Endothelial cell of umbilical vein (primary cell): ENCODE data around the gene B3GALT4. TPM values are rescaled to one million over a fixed set of nuclear protein-coding genes. Genes with fewer than 3 reads are reported as not detected.

ENCODE experiments used
- BruUV-seq: library from RNA; stranded (reverse); fragments of 400-500 nt; replicated peaks from 2 replicates; lab custom pipeline; 2021; lab: Mats Ljungman, UMichigan
- CTCF ChIA-PET: fragments of 300-600, 350-600 bp; sonication (Branson Sonifier 250); formaldehyde crosslinking; loops from one replicate; lab custom pipeline; 2021; ENCODE audit warnings: antibody characterized with exemption, inconsistent platforms; lab: Charles Lee
- POLR2A ChIA-PET: fragments of 300-600, 350-600 bp; sonication (Branson Sonifier 250); formaldehyde crosslinking; loops from one replicate; lab custom pipeline; 2021; ENCODE audit warnings: antibody characterized with exemption, inconsistent platforms; lab: Charles Lee
- DNase-seq: peaks from one replicate; pipeline ENCODE4 v3.0.0-alpha.2; 2011; ENCODE audit warnings: low read depth, low spot score
- FAIRE-seq: peaks from 2 replicates; lab custom pipeline; 2011; peaks lifted over from hg19 to GRCh38; lab: Jason Lieb, UNC
- H2AFZ ChIP-seq: 2 replicates; pipeline ENCODE4 v1.6.0; 2012; ENCODE audit warnings: low read depth, low read length, control low read depth, inconsistent platforms
- H3K27ac ChIP-seq: 2 replicates; pipeline ENCODE4 v1.5.1; 2011; ENCODE audit warnings: low read depth, mild to moderate bottlenecking, control low read depth, low read length, moderate library complexity; ENCODE audit not compliant: insufficient read depth
- H3K27me3 ChIP-seq, 2 experiments: 2 replicates each; pipeline versions ENCODE4 v1.6.0 to v1.6.1; 2011; ENCODE audit warnings: low read length in 2 of 2, mixed read lengths in 1 of 2; ENCODE audit not compliant: control insufficient read depth in 2 of 2, insufficient read depth in 2 of 2
- H3K36me3 ChIP-seq, 2 experiments: 2 replicates in 1 of 2; 3 replicates in 1 of 2; pipeline ENCODE4 v1.5.1; 2011; ENCODE audit warnings: low read length in 2 of 2, mild to moderate bottlenecking in 1 of 2, moderate library complexity in 1 of 2; ENCODE audit not compliant: control insufficient read depth in 2 of 2, insufficient read depth in 2 of 2; ENCODE audit errors: extremely low read depth in 1 of 2
- H3K4me1 ChIP-seq: 3 replicates; pipeline ENCODE4 v1.5.1; 2011; ENCODE audit warnings: mild to moderate bottlenecking, low read length; ENCODE audit not compliant: control insufficient read depth, insufficient read depth; ENCODE audit errors: extremely low read depth
- H3K4me2 ChIP-seq: 2 replicates; pipeline ENCODE4 v1.6.1; 2011; ENCODE audit warnings: low read length, control low read depth, mixed read lengths; ENCODE audit not compliant: insufficient read depth
- H3K4me3 ChIP-seq, 3 experiments: fragments of 200-600 bp in 1 of 3; sonication (generic), shearing (Covaris generic) in 1 of 3; replicated peaks in 1 of 3; 2 replicates each; pipeline ENCODE4 v1.5.1; 2011 to 2016; ENCODE audit warnings: control low read depth in 3 of 3, low read length in 3 of 3, mild to moderate bottlenecking in 2 of 3, inconsistent platforms in 1 of 3, low read depth in 1 of 3, moderate library complexity in 1 of 3; ENCODE audit not compliant: insufficient read depth in 1 of 3
- H3K79me2 ChIP-seq: 2 replicates; pipeline ENCODE4 v1.6.0; 2012; ENCODE audit warnings: low read length, inconsistent platforms; ENCODE audit not compliant: control insufficient read depth, insufficient read depth
- H3K9ac ChIP-seq: replicated peaks from 2 replicates; pipeline ENCODE3; 2011; ENCODE audit warnings: low read length, control low read depth; ENCODE audit not compliant: insufficient read depth; ENCODE audit errors: extremely low read depth
- H3K9me1 ChIP-seq: replicated peaks from 3 replicates; pipeline ENCODE4 v1.6.0; 2011; ENCODE audit warnings: mild to moderate bottlenecking, low read length; ENCODE audit not compliant: control insufficient read depth, insufficient read depth; ENCODE audit errors: extremely low read depth
- H3K9me3 ChIP-seq: replicated peaks from 2 replicates; pipeline ENCODE4 v1.5.1; 2012; ENCODE audit warnings: low read length, inconsistent platforms; ENCODE audit not compliant: control insufficient read depth, insufficient read depth
- H4K20me1 ChIP-seq: replicated peaks from 2 replicates; pipeline ENCODE3; 2011; ENCODE audit warnings: mild to moderate bottlenecking, low read length; ENCODE audit not compliant: control insufficient read depth, insufficient read depth; ENCODE audit errors: extremely low read depth
- FOS ChIP-seq: IDR thresholded peaks from 2 replicates; pipeline ENCODE4 v1.6.1; 2011; ENCODE audit warnings: mild to moderate bottlenecking, low read length, moderate library complexity, borderline replicate concordance; ENCODE audit not compliant: insufficient read depth
- GATA2 ChIP-seq: IDR thresholded peaks from 2 replicates; pipeline ENCODE4 v1.7.0; 2011; ENCODE audit warnings: low read depth, mild to moderate bottlenecking, moderate library complexity, mixed read lengths, low read length; ENCODE audit not compliant: insufficient read length, insufficient read depth
- MAX ChIP-seq: IDR thresholded peaks from 2 replicates; pipeline ENCODE4 v1.6.1; 2011; ENCODE audit not compliant: insufficient read depth, insufficient read length
- dilution Hi-C: fragments of 300-500 bp; cut with MboI; formaldehyde crosslinking; loops from one replicate; pipeline ENCODE4 v1.15.0; 2019; ENCODE audit warnings: low sequenced_read_pairs; ENCODE audit not compliant: extremely low pct_ligation_motif_present
- intact Hi-C: fragments of 100-400 bp; cut with micrococcal nuclease; formaldehyde crosslinking; loops from one replicate; pipeline ENCODE4 v1.10.0; 2022
- polyA plus RNA-seq, 4 experiments: library from polyadenylated mRNA; depleted of rRNA in 3 of 4; stranded (reverse) in 3 of 4; unstranded in 1 of 4; fragments of >200 nt; gene quantifications; 2 replicates each; pipeline versions ENCODE4 v1.2.1 to v1.2.3, GENCODE V29; 2011 to 2012; ENCODE audit warnings: missing spikeins in 1 of 4
- total RNA-seq: library from RNA; stranded (reverse); gene quantifications from 2 replicates; pipeline ENCODE4 v1.2.3, GENCODE V29; 2021
- TF ChIP-seq, protein P1 (sequence below), 2 donors: IDR thresholded peaks; 1 replicate in 1 of 2; 2 replicates in 1 of 2; pipeline ENCODE4 v1.5.1; 2011; ENCODE audit warnings: low read length in 2 of 2, mild to moderate bottlenecking in 2 of 2, moderate library complexity in 2 of 2, control low read depth in 1 of 2, inconsistent platforms in 1 of 2, low read depth in 1 of 2; ENCODE audit not compliant: insufficient read depth in 1 of 2; ENCODE audit errors: extremely low read depth in 1 of 2

B3GALT4 gene
- total and polyA plus RNA-seq, 2 donors (not counting 3 experiments of a cell fraction or from before 2014, with no cell fraction given), result 4.5 to 5.6 TPM

DNA sequence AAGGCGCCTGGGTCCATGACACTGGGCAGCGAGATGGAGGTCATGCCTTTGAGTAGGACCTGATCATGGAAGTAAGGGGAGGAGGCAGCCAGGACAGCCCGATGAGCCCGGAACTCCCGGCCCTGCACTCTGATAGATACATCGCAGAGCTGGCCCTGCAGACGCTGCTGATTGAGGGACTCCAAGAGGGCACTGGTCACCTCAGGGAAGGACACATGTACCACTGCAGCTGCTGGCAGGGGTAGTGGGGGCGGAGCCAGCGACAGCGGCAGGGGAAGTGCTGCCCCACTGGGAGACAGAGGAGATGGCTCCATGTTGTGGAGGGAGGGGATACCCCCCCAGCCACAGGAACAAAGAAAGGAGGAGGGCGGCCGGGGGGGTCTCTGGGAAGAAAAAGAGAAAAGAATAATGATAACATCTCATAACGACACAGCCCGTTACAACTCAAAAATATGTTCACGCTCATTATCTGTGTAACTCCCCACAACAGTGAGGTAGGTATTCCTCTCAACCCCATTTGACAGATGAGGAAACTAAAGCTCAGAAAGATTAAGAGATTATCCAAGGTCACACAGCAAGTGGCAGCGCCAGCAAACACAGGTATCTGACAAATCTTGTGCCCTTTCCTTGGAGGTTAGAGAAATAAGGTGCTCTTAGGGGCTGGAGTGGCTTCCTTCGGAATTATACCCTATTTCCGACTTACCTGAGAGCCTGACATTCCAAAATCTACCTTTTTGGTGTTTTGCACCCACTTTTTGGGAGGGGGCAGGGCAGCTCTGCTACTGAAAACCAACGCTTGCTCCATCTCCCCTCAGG lies 39.9 kb downstream of the B3GALT4 start:
- Histone ChIP-seq H3K9me3 (no peaks in the 10 kb centered on the region), H3K36me3 (peaks cover 5 to 22% of the 10 kb centered on the region in 2 experiments), H3K4me2 (peak overlapping the region; percentile 45), H3K27me3 (no peaks in the 10 kb centered on the region), H3K27ac (no peak overlapping the region), H4K20me1 (no peaks in the 10 kb centered on the region), H3K9ac (no peak overlapping the region), H3K9me1 (no peaks in the 10 kb centered on the region), H3K4me1 (peaks cover 54% of the 10 kb centered on the region), H3K79me2 (peaks cover 40% of the 10 kb centered on the region), H2AFZ (no peak overlapping the region), H3K4me3 (peak overlapping the region in 2 of 3 experiments; percentile 29 to 60)
- intact Hi-C loops (loop anchor here (10.0 kb wide), 1 partner anchor 258 kb away; no protein-coding TSS in a partner anchor), dilution Hi-C loops (no loop called here)
- ChIA-PET CTCF (interaction anchor here (1.1 to 1.8 kb wide), 3 partner anchors 8 to 39 kb away, joined by 3 to 17 read pairs (median 4); partner anchors contain the start of genes B3GALT4 and RGL2), POLR2A (interaction anchor here (0.9 to 1.4 kb wide), 4 partner anchors 18 to 469 kb away, joined by 3 to 10 read pairs (median 6); partner anchors contain the start of genes RGL2, RPS18 and VPS52)
- no peak for FAIRE-seq
- TF ChIP-seq MAX (no peak), FOS (no peak), GATA2 (no peak)
- TF ChIP-seq, protein P1, sequence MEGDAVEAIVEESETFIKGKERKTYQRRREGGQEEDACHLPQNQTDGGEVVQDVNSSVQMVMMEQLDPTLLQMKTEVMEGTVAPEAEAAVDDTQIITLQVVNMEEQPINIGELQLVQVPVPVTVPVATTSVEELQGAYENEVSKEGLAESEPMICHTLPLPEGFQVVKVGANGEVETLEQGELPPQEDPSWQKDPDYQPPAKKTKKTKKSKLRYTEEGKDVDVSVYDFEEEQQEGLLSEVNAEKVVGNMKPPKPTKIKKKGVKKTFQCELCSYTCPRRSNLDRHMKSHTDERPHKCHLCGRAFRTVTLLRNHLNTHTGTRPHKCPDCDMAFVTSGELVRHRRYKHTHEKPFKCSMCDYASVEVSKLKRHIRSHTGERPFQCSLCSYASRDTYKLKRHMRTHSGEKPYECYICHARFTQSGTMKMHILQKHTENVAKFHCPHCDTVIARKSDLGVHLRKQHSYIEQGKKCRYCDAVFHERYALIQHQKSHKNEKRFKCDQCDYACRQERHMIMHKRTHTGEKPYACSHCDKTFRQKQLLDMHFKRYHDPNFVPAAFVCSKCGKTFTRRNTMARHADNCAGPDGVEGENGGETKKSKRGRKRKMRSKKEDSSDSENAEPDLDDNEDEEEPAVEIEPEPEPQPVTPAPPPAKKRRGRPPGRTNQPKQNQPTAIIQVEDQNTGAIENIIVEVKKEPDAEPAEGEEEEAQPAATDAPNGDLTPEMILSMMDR (IDR thresholded peaks at IDR 0.05; ENCODE audit: extremely low read depth in 1 of 2, insufficient read depth in 1 of 2, low read depth in 1 of 2, low read length in 2 of 2), result no peak
- no peak for DNase-seq
- BruUV-seq, result no TSS peak
